Neuronal stem cell (in vitro differentiated cells): Measurements from ENCODE around the gene TPK1.

Experiments
- DNase-seq: peaks from one replicate; pipeline ENCODE4 v3.0.0-alpha.2; 2013; ENCODE audit warnings: low spot score
- H2AFZ ChIP-seq: one replicate; pipeline ENCODE4 v1.6.1; 2013; ENCODE audit warnings: mild to moderate bottlenecking, low read length, inconsistent platforms
- H2AK5ac ChIP-seq: 2 replicates; pipeline ENCODE4 v1.6.1; 2013; ENCODE audit warnings: low read depth, mild to moderate bottlenecking, inconsistent platforms, low read length, moderate library complexity, mixed read lengths
- H2BK120ac ChIP-seq: 2 replicates; pipeline ENCODE4 v1.6.1; 2013; ENCODE audit warnings: low read depth, mild to moderate bottlenecking, inconsistent platforms, low read length, moderate library complexity, mixed read lengths
- H2BK12ac ChIP-seq: one replicate; pipeline ENCODE4 v1.6.1; 2013; ENCODE audit warnings: low read length, inconsistent platforms
- H2BK15ac ChIP-seq: 2 replicates; pipeline ENCODE4 v1.6.1; 2013; ENCODE audit warnings: mild to moderate bottlenecking, low read length, inconsistent platforms, mixed read lengths
- H2BK5ac ChIP-seq: one replicate; pipeline ENCODE4 v1.6.1; 2013; ENCODE audit warnings: inconsistent platforms, mild to moderate bottlenecking, low read length, moderate library complexity
- H3K14ac ChIP-seq: one replicate; pipeline ENCODE4 v1.6.1; 2013; ENCODE audit warnings: low read length, inconsistent platforms
- H3K18ac ChIP-seq: 2 replicates; pipeline ENCODE4 v1.6.1; 2013; ENCODE audit warnings: low read length, inconsistent platforms
- H3K23ac ChIP-seq: 2 replicates; pipeline ENCODE4 v1.6.1; 2013; ENCODE audit warnings: low read depth, mild to moderate bottlenecking, mixed read lengths, low read length, inconsistent platforms; ENCODE audit not compliant: poor library complexity
- H3K27ac ChIP-seq: replicated peaks from 3 replicates; pipeline ENCODE4 v1.5.1; 2013; ENCODE audit warnings: low read length, inconsistent platforms
- H3K27me3 ChIP-seq, 3 experiments: 2 replicates each; pipeline ENCODE4 v1.6.1; 2013; ENCODE audit warnings: low read length in 3 of 3, mild to moderate bottlenecking in 2 of 3, inconsistent platforms in 1 of 3, low read depth in 1 of 3, mixed read lengths in 1 of 3, moderate library complexity in 1 of 3; ENCODE audit not compliant: control insufficient read depth in 3 of 3, insufficient read depth in 3 of 3
- H3K36me3 ChIP-seq, 2 donors: replicated peaks in 1 of 2; 2 replicates each; pipeline ENCODE4 v1.6.1; 2013; ENCODE audit warnings: low read length in 2 of 2; ENCODE audit not compliant: control insufficient read depth in 2 of 2, insufficient read depth in 2 of 2
- H3K4ac ChIP-seq: 2 replicates; pipeline ENCODE4 v1.6.1; 2013; ENCODE audit warnings: inconsistent platforms, mild to moderate bottlenecking, low read length, moderate library complexity
- H3K4me1 ChIP-seq, 2 donors: 1 replicate in 1 of 2; 2 replicates in 1 of 2; pipeline ENCODE4 v1.6.1; 2013; ENCODE audit warnings: low read length in 2 of 2, low read depth in 1 of 2; ENCODE audit not compliant: control insufficient read depth in 2 of 2, insufficient read depth in 1 of 2
- H3K4me2 ChIP-seq: one replicate; pipeline ENCODE4 v1.6.1; 2013; ENCODE audit warnings: mild to moderate bottlenecking, low read length, inconsistent platforms; ENCODE audit not compliant: insufficient read depth, poor library complexity, severe bottlenecking
- H3K4me3 ChIP-seq, 2 donors: 2 replicates each; pipeline ENCODE4 v1.5.1; 2013; ENCODE audit warnings: low read length in 2 of 2, mild to moderate bottlenecking in 2 of 2, inconsistent platforms in 1 of 2, moderate library complexity in 1 of 2
- H3K79me1 ChIP-seq: one replicate; pipeline ENCODE4 v1.6.1; 2013; ENCODE audit warnings: low read depth, mild to moderate bottlenecking, inconsistent platforms, low read length, moderate library complexity
- H3K9ac ChIP-seq: one replicate; pipeline ENCODE4 v1.6.1; 2013; ENCODE audit warnings: mild to moderate bottlenecking, low read depth, low read length, inconsistent platforms; ENCODE audit not compliant: poor library complexity
- H3K9me3 ChIP-seq, 2 donors: replicated peaks in 1 of 2; 2 replicates each; pipeline versions ENCODE3 to v1.6.1; 2013; ENCODE audit warnings: low read length in 2 of 2, mild to moderate bottlenecking in 2 of 2, inconsistent platforms in 1 of 2, low read depth in 1 of 2, mixed read lengths in 1 of 2, moderate library complexity in 1 of 2; ENCODE audit not compliant: control insufficient read depth in 2 of 2, insufficient read depth in 1 of 2
- H4K8ac ChIP-seq: one replicate; pipeline ENCODE4 v1.6.1; 2013; ENCODE audit warnings: low read depth, mild to moderate bottlenecking, inconsistent platforms, low read length, moderate library complexity
- H4K91ac ChIP-seq: one replicate; pipeline ENCODE4 v1.6.1; 2013; ENCODE audit warnings: low read length, low read depth, mild to moderate bottlenecking, inconsistent platforms; ENCODE audit not compliant: poor library complexity
- WGBS, 2 donors: extraction: QIAGEN DNeasy Blood & Tissue Kit; methylation state at CpG; one replicate each; pipeline ENCODE4 v1.1.7; 2013; ENCODE audit warnings: missing lambda C conversion rate in 2 of 2, mixed read lengths in 1 of 2; ENCODE audit not compliant: insufficient read length in 2 of 2, insufficient replicate concordance in 1 of 2; ENCODE audit errors: extremely low coverage in 2 of 2; 5-methylcytosine and 5-hydroxymethylcytosine counted together

Gene TPK1

GRCh38 chr7:144508702-144509101 is 327.2 kb downstream of the TPK1 start:
- H3K4me3 ChIP-seq, result no peak overlapping the region
- no peak overlapping the region for H3K27ac ChIP-seq
- H3K79me1 ChIP-seq, result no peaks in the 10 kb centered on the region
- no peak overlapping the region for H3K9ac ChIP-seq
- H3K23ac ChIP-seq, result no peak overlapping the region
- H2BK5ac ChIP-seq, result no peak overlapping the region
- H3K4me1 ChIP-seq, result no peaks in the 10 kb centered on the region
- no peak overlapping the region for H2AK5ac ChIP-seq
- no peak overlapping the region for H3K18ac ChIP-seq
- H3K4ac ChIP-seq, result no peak overlapping the region
- H3K14ac ChIP-seq, result no peak overlapping the region
- no peak overlapping the region for H4K8ac ChIP-seq
- H3K9me3 ChIP-seq, result no peaks in the 10 kb centered on the region
- no CpG with 5 or more reads among the region's 4 CpGs for WGBS, 2 donors
- H2BK120ac ChIP-seq, result no peak overlapping the region
- H2BK12ac ChIP-seq, result no peak overlapping the region
- no peaks in the 10 kb centered on the region for H3K36me3 ChIP-seq
- H2BK15ac ChIP-seq, result no peak overlapping the region
- DNase-seq, result no peak
- H3K4me2 ChIP-seq, result no peak overlapping the region
- no peaks in the 10 kb centered on the region for H3K27me3 ChIP-seq
- H2AFZ ChIP-seq, result no peak overlapping the region
- H4K91ac ChIP-seq, result no peak overlapping the region

GRCh38 chr7:144503215-144503614 is 332.6 kb downstream of the TPK1 start:
- H4K8ac ChIP-seq, result no peak overlapping the region
- H3K4me3 ChIP-seq, result no peak overlapping the region
- no peaks in the 10 kb centered on the region for H3K36me3 ChIP-seq
- DNase-seq, result no peak
- no peak overlapping the region for H2BK120ac ChIP-seq
- no CpG with 5 or more reads among the region's 6 CpGs for WGBS, 2 donors
- H2BK5ac ChIP-seq, result no peak overlapping the region
- H3K27me3 ChIP-seq, result no peaks in the 10 kb centered on the region
- no peak overlapping the region for H2BK15ac ChIP-seq
- no peak overlapping the region for H3K23ac ChIP-seq
- peaks cover 0 to 2% of the 10 kb centered on the region in 2 donors for H3K4me1 ChIP-seq
- no peak overlapping the region for H2BK12ac ChIP-seq
- H3K27ac ChIP-seq, result no peak overlapping the region
- no peak overlapping the region for H3K9ac ChIP-seq
- H4K91ac ChIP-seq, result no peak overlapping the region
- no peak overlapping the region for H3K4me2 ChIP-seq
- no peak overlapping the region for H2AK5ac ChIP-seq
- no peak overlapping the region for H2AFZ ChIP-seq
- no peak overlapping the region for H3K18ac ChIP-seq
- no peak overlapping the region for H3K14ac ChIP-seq
- no peak overlapping the region for H3K4ac ChIP-seq
- H3K79me1 ChIP-seq, result no peaks in the 10 kb centered on the region
- H3K9me3 ChIP-seq, result no peaks in the 10 kb centered on the region

- no peak overlapping the region for H3K14ac ChIP-seq
- no peaks in the 10 kb centered on the region for H3K9me3 ChIP-seq
- no peak overlapping the region for H3K4me3 ChIP-seq
- no peak overlapping the region for H3K27ac ChIP-seq
- no peak overlapping the region for H3K23ac ChIP-seq
- no peak for DNase-seq
- no peaks in the 10 kb centered on the region for H3K79me1 ChIP-seq
- no CpG with 5 or more reads among the region's 5 CpGs for WGBS, 2 donors
- H3K4me2 ChIP-seq, result no peak overlapping the region
- no peak overlapping the region for H3K18ac ChIP-seq
- H3K4me1 ChIP-seq, result peaks cover 0 to 2% of the 10 kb centered on the region in 2 donors
- no peak overlapping the region for H2BK120ac ChIP-seq
- no peak overlapping the region for H2AFZ ChIP-seq
- H3K36me3 ChIP-seq, result no peaks in the 10 kb centered on the region
- H2BK12ac ChIP-seq, result no peak overlapping the region
- no peak overlapping the region for H2AK5ac ChIP-seq
- no peaks in the 10 kb centered on the region for H3K27me3 ChIP-seq
- no peak overlapping the region for H4K8ac ChIP-seq
- no peak overlapping the region for H2BK15ac ChIP-seq
- H2BK5ac ChIP-seq, result no peak overlapping the region
- no peak overlapping the region for H3K9ac ChIP-seq
- no peak overlapping the region for H4K91ac ChIP-seq
- H3K4ac ChIP-seq, result no peak overlapping the region
Observed at GRCh38 chr7:144500225-144500624, 335.6 kb downstream of the TPK1 start.

GRCh38 chr7:144497282-144497681 is 338.6 kb downstream of the TPK1 start:
- Histone ChIP-seq H3K4me1 (no peaks in the 10 kb centered on the region), H3K79me1 (no peaks in the 10 kb centered on the region), H2BK120ac (no peak overlapping the region), H3K36me3 (no peaks in the 10 kb centered on the region), H3K23ac (no peak overlapping the region), H3K4me2 (no peak overlapping the region), H3K14ac (no peak overlapping the region), H2BK15ac (no peak overlapping the region), H3K27ac (no peak overlapping the region), H3K4ac (no peak overlapping the region), H2BK5ac (no peak overlapping the region), H2AK5ac (no peak overlapping the region), H4K91ac (no peak overlapping the region), H3K9me3 (no peaks in the 10 kb centered on the region), H3K4me3 (no peak overlapping the region), H3K18ac (no peak overlapping the region), H4K8ac (no peak overlapping the region), H2AFZ (no peak overlapping the region), H2BK12ac (no peak overlapping the region), H3K9ac (no peak overlapping the region), H3K27me3 (no peaks in the 10 kb centered on the region)
- no CpG with 5 or more reads among the region's 1 CpG for WGBS, 2 donors
- no peak for DNase-seq
